ENCODE results near the gene PRKCH.

The PRKCH gene

DNA sequence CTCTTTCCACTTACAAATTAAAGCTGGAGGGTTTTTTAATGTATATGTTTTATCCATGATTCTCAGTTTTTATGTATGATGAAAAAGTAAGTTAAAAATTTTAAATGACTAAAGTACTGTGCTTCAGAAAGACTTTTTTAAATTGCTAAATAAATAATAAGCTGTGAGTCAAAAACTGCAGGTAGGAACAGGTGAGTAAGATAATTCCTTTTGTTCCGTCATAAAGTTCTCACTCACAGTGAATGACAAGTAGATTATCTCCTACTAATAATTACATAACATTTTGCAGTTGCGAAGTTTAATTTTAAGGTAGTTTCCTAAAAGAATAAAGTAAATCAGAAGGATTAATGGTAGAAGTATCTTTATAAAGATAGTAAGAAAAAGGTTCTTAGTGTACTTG is 78.0 kb downstream of the PRKCH start:
- TF ChIP-seq, protein P1, sequence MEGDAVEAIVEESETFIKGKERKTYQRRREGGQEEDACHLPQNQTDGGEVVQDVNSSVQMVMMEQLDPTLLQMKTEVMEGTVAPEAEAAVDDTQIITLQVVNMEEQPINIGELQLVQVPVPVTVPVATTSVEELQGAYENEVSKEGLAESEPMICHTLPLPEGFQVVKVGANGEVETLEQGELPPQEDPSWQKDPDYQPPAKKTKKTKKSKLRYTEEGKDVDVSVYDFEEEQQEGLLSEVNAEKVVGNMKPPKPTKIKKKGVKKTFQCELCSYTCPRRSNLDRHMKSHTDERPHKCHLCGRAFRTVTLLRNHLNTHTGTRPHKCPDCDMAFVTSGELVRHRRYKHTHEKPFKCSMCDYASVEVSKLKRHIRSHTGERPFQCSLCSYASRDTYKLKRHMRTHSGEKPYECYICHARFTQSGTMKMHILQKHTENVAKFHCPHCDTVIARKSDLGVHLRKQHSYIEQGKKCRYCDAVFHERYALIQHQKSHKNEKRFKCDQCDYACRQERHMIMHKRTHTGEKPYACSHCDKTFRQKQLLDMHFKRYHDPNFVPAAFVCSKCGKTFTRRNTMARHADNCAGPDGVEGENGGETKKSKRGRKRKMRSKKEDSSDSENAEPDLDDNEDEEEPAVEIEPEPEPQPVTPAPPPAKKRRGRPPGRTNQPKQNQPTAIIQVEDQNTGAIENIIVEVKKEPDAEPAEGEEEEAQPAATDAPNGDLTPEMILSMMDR (IDR thresholded peaks at IDR 0.05; ENCODE audit: low read depth, low read length), result no peak
- no peak for DNase-seq (ENCODE audit: extremely low read depth, low read depth)

DNA sequence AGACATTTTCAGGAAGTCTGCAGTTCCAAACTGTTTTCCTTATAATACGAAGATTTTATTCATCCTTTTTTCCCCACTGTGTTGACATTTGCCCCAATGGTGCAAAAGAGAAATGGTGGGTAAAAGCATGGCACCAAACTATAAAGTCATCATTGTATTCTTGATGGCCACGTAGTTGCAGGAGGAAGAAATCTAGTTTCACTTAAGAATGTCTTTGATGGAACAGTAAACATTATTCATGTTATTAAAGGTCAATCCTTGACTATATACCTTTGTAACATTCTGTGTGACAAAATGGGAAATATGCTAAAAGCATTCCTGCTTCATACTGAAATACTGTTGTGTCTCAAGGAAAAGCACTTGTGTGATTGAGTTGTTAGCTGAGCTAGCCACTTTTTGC is 80.1 kb downstream of the PRKCH start:
- no peak for DNase-seq (ENCODE audit: extremely low read depth, low read depth)
- TF ChIP-seq, protein P1 (IDR thresholded peaks at IDR 0.05; ENCODE audit: low read depth, low read length), result no peak

DNA sequence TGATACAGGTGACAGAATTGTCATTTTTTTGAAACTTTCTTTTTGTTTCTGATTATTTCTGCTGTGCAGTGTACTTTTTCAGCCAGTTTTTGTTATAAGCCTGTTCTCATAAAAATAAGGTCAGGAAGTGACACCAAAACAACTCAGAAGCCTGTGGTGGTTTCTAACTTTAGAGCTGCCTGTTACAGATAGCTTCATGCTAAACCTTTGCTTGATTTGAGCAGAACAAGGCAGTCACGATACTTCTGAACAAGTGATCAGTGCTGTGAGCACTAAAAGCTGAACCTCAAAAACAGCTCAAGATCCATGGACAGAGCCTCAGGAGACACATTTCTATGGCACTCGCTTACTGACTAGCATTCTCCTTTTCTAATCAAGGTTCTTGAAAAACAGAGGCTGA is 82.0 kb downstream of the PRKCH start:
- TF ChIP-seq, protein P1 (IDR thresholded peaks at IDR 0.05; ENCODE audit: low read depth, low read length), result no peak
- no peak for DNase-seq (ENCODE audit: extremely low read depth, low read depth)

DNA sequence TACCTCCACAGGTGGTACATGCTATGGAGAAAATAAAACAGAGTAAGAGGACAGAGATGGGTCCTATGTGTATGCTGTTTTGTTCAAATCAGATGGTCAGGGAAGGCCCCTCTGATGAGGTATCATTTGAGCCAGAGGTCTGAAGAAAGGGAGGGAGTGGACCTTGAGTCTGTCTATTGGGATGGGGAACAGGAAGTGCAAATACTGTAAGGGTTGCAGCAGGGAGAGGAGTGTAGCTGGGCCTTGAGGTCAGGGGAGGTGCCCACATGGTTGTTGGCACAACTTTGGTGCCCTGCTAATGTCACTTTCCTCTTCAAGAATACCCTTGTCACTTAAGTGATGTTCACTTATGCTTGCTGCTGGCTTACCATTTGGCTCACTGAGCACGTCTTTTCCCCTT is 83.3 kb downstream of the PRKCH start:
- TF ChIP-seq, protein P1 (IDR thresholded peaks at IDR 0.05; ENCODE audit: low read depth, low read length), result no peak
- no peak for DNase-seq (ENCODE audit: extremely low read depth, low read depth)

DNA sequence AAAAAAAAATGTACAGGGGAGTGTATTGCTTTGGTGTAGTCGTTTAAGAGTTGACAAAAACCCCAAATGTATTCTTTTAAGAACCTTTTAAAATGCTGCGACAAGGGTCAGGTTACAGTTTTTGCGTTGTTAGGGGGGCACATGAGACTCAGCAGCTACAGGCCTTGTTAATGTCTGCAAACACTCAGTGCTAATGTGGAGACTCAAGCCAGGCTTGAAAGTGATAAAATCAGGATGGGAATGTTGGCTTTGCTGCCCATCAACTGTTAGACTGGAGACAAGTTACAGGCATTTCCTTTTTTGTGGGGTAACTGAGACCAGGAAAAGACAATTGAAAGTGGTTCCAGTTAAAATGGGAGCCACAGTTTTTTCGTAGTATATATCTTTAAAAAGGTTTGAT is 84.8 kb downstream of the PRKCH start:
- TF ChIP-seq, protein P1 (IDR thresholded peaks at IDR 0.05; ENCODE audit: low read depth, low read length), result no peak
- DNase-seq (ENCODE audit: extremely low read depth, low read depth), result no peak

DNA sequence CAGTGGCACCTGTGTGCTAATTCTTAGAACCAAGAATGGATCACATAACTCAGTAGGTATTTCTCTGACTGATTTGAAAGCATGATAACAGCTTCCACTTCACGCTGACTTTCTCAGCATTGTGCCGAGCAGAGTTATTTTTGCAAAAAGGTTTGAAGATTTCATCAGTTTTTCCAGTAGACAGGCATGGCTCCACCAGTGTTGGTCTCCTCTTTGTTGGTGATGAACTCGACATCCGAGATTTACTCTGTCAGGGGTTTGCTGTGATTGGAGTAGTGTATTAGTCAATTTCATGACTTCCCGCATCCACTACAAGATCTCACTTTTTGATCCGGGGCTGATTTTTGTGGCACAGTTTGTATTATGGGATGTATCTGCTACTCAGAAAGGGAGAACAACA is 85.3 kb downstream of the PRKCH start:
- TF ChIP-seq, protein P1 (IDR thresholded peaks at IDR 0.05; ENCODE audit: low read depth, low read length), result no peak
- DNase-seq (ENCODE audit: extremely low read depth, low read depth), result no peak

DNA sequence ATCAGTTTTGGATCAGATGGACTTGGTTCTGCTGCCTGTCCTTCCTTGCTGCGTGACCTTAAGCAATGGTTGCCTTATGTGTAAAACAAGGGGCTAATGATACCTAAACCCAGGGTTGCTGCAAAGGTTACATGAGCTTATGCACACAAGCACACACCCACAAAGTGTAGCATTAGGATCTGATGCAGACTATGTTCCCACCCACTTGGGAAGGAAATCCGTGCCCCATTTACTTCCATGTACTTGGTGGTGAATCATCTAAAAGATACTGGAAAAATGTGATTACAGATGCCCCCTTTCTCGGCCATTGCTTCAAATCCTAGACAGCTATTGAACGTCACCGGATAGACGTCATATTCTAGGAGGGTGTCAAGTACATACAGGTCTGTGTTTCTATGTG is 87.1 kb downstream of the PRKCH start:
- TF ChIP-seq, protein P1 (IDR thresholded peaks at IDR 0.05; ENCODE audit: low read depth, low read length), result no peak
- no peak for DNase-seq (ENCODE audit: extremely low read depth, low read depth)

All from AG09319 (cell line).